Suprapubic skin (tissue), 3 donors: ENCODE data around the gene DMXL2.

Source experiments
- CTCF ChIP-seq, 2 donors: fragments of 200-600 bp in 1 of 2; fragments of 450-650 bp in 1 of 2; sonication (generic) in 1 of 2; IDR thresholded peaks; one replicate each; pipeline ENCODE4 v1.5.1; 2016 to 2019; ENCODE audit warnings: antibody characterized with exemption in 2 of 2, mild to moderate bottlenecking in 1 of 2, moderate library complexity in 1 of 2
- EP300 ChIP-seq: sonication (generic); formaldehyde crosslinking; IDR thresholded peaks from one replicate; pipeline ENCODE4 v1.6.1; 2017; ENCODE audit warnings: antibody characterized with exemption
- POLR2A ChIP-seq, 2 donors: fragments of 450-650 bp; IDR thresholded peaks; one replicate each; pipeline ENCODE4 v1.6.1; 2017; ENCODE audit warnings: antibody characterized with exemption in 2 of 2, mild to moderate bottlenecking in 2 of 2, moderate library complexity in 2 of 2

GRCh38 chr15:51617886-51618285, 4.7 kb downstream of the DMXL2 start:
- TF ChIP-seq CTCF (IDR thresholded peaks at IDR 0.05) (no peak), EP300 (no peak), POLR2A (IDR thresholded peaks at IDR 0.05) (no peak)
